A549 (cell line): ENCODE data around the gene CDC26. TPM values are rescaled to one million over a fixed set of nuclear protein-coding genes. Genes with fewer than 3 reads are reported as not detected.
A peak's percentile ranks its signal among the peaks of the same experiment; 100 is the strongest.

ENCODE experiments used
- ATAC-seq, 2 experiments: fragments of 200-7000 bp in 1 of 2; fragments of >200 bp in 1 of 2; cut with Nextera tagmentation in 1 of 2; cut with Tn5 transposase in 1 of 2; 3 replicates each; pipeline versions ENCODE4 v1.8.0 to v1.9.1; 2018 to 2020; ENCODE audit warnings: mild to moderate bottlenecking in 1 of 2, moderate library complexity in 1 of 2
- CTCF ChIA-PET: fragments of 300-600 bp; sonication (Branson Sonifier 250); formaldehyde crosslinking; extraction: SDS; loops from one replicate; lab custom pipeline; 2021; ENCODE audit warnings: antibody characterized with exemption, inconsistent platforms; lab: Yijun Ruan, JAX
- POLR2A ChIA-PET: fragments of 350-600 bp; formaldehyde crosslinking; extraction: SDS; loops from one replicate; lab custom pipeline; 2021; ENCODE audit warnings: antibody characterized with exemption, inconsistent platforms; lab: Yijun Ruan, JAX
- DNase-seq, 2 experiments: peaks; one replicate each; pipeline versions ENCODE4 v3.0.0 to v3.0.0-alpha.2; 2011 to 2016; ENCODE audit warnings: low read depth in 1 of 2, low spot score in 1 of 2
- FAIRE-seq: peaks from 2 replicates; lab custom pipeline; 2011; peaks lifted over from hg19 to GRCh38; lab: Jason Lieb, UNC
- H3K27ac ChIP-seq, 2 experiments: fragments of >200 bp; sonication (Bioruptor Twin); formaldehyde crosslinking; 3 replicates each; pipeline ENCODE4 v1.5.1; 2016 to 2017
- H3K4me1 ChIP-seq: fragments of >200 bp; sonication (Bioruptor Twin); formaldehyde crosslinking; 3 replicates; pipeline ENCODE4 v1.6.1; 2016
- H3K4me2 ChIP-seq: fragments of >200 bp; sonication (Bioruptor Twin); formaldehyde crosslinking; 3 replicates; pipeline ENCODE4 v1.6.1; 2016
- H3K4me3 ChIP-seq: fragments of >200 bp; sonication (Bioruptor Twin); formaldehyde crosslinking; 3 replicates; pipeline ENCODE4 v1.5.1; 2016
- H3K9me3 ChIP-seq: fragments of >200 bp; sonication (Bioruptor Twin); formaldehyde crosslinking; 3 replicates; pipeline ENCODE4 v1.6.1; 2016
- BCL3 ChIP-seq: fragments of >200 bp; sonication (Bioruptor Twin); formaldehyde crosslinking; IDR thresholded peaks from 3 replicates; pipeline ENCODE4 v1.6.1; 2016
- BHLHE40 ChIP-seq: IDR thresholded peaks from 2 replicates; pipeline ENCODE4 v1.6.1; 2012; ENCODE audit warnings: low read depth, low read length, inconsistent platforms
- CEBPB ChIP-seq, 2 experiments: fragments of >200 bp in 1 of 2; sonication (Bioruptor Twin) in 1 of 2; formaldehyde crosslinking in 1 of 2; IDR thresholded peaks; 2 replicates each; pipeline ENCODE4 v1.6.1; 2012 to 2016
- CHD2 ChIP-seq: fragments of 150-350 bp; IDR thresholded peaks from 2 replicates; pipeline ENCODE4 v1.6.1; 2014; ENCODE audit warnings: low read length; ENCODE audit not compliant: partially characterized antibody
- EHF ChIP-seq: fragments of 250-450 bp; sonication (Bioruptor Pico); IDR thresholded peaks from 2 replicates; pipeline ENCODE4 v1.5.0; 2020; ENCODE audit warnings: mild to moderate bottlenecking
- EHMT2 ChIP-seq: fragments of 200-600 bp; sonication (generic); IDR thresholded peaks from 2 replicates; pipeline ENCODE4 v1.6.1; 2016; ENCODE audit warnings: antibody characterized with exemption, low read depth, mild to moderate bottlenecking, moderate library complexity
- FOSL2 ChIP-seq, 2 experiments: fragments of 450-650 bp in 1 of 2; fragments of >200 bp in 1 of 2; sonication (Bioruptor Twin) in 1 of 2; formaldehyde crosslinking; IDR thresholded peaks; 2 replicates each; pipeline versions ENCODE4 v1.5.0 to v1.6.1; 2016 to 2020; ENCODE audit warnings: mild to moderate bottlenecking in 1 of 2, moderate library complexity in 1 of 2
- HMGXB4 ChIP-seq: fragments of 250-450 bp; sonication (Bioruptor Pico); IDR thresholded peaks from 2 replicates; pipeline ENCODE4 v1.5.0; 2021; ENCODE audit warnings: mild to moderate bottlenecking, moderate library complexity, borderline replicate concordance
- HOXA7 ChIP-seq: fragments of 250-450 bp; sonication (Bioruptor Pico); IDR thresholded peaks from 2 replicates; pipeline ENCODE4 v1.5.0; 2020; ENCODE audit warnings: mild to moderate bottlenecking, moderate library complexity
- HOXB13 ChIP-seq: fragments of 250-450 bp; sonication (Bioruptor Pico); IDR thresholded peaks from 2 replicates; pipeline ENCODE4 v1.5.0; 2020; ENCODE audit warnings: low read depth, mild to moderate bottlenecking, moderate library complexity
- JUN ChIP-seq, 2 experiments: fragments of >200 bp; sonication (Bioruptor Twin); formaldehyde crosslinking; IDR thresholded peaks; 2 replicates in 1 of 2; 3 replicates in 1 of 2; pipeline ENCODE4 v1.6.1; 2016 to 2017
- MYC ChIP-seq: IDR thresholded peaks from 2 replicates; pipeline ENCODE4 v1.6.1; 2012; ENCODE audit warnings: mild to moderate bottlenecking, inconsistent platforms, low read length, improper control_type of control experiment, borderline replicate concordance
- NFE2L2 ChIP-seq: fragments of 150-350 bp; conservative IDR thresholded peaks from 2 replicates; pipeline ENCODE4 v1.6.1; 2014; ENCODE audit warnings: low read length
- PHF8 ChIP-seq: fragments of 200-600 bp; sonication (generic); IDR thresholded peaks from 2 replicates; pipeline ENCODE4 v1.6.1; 2016; ENCODE audit warnings: low read depth, mild to moderate bottlenecking, antibody characterized with exemption, moderate library complexity, borderline replicate concordance
- POLR2A ChIP-seq: IDR thresholded peaks from 2 replicates; pipeline ENCODE4 v1.6.1; 2012; ENCODE audit warnings: mild to moderate bottlenecking, low read length
- RAD21 ChIP-seq, 2 experiments: fragments of >200 bp in 1 of 2; sonication (Bioruptor Twin) in 1 of 2; formaldehyde crosslinking in 1 of 2; IDR thresholded peaks in 1 of 2; conservative IDR thresholded peaks in 1 of 2; 2 replicates in 1 of 2; 3 replicates in 1 of 2; pipeline ENCODE4 v1.6.1; 2012 to 2018; ENCODE audit warnings: inconsistent platforms in 1 of 2
- RARB ChIP-seq: fragments of 250-450 bp; sonication (Bioruptor Pico); IDR thresholded peaks from 2 replicates; pipeline ENCODE4 v1.8.0; 2021; ENCODE audit warnings: mild to moderate bottlenecking, moderate library complexity
- REST ChIP-seq: fragments of 200-600 bp; sonication (generic); IDR thresholded peaks from 2 replicates; pipeline ENCODE4 v1.6.1; 2016; ENCODE audit warnings: antibody characterized with exemption, mild to moderate bottlenecking, moderate library complexity
- RNF2 ChIP-seq: fragments of 200-600 bp; sonication (generic); IDR thresholded peaks from 2 replicates; pipeline ENCODE4 v1.6.1; 2016; ENCODE audit warnings: low read depth, mild to moderate bottlenecking, antibody characterized with exemption, moderate library complexity, borderline replicate concordance
- SMC3 ChIP-seq: fragments of >200 bp; sonication (Bioruptor Twin); formaldehyde crosslinking; IDR thresholded peaks from 3 replicates; pipeline ENCODE4 v1.6.1; 2018; ENCODE audit warnings: inconsistent platforms
- SREBF2 ChIP-seq: fragments of 450-650 bp; IDR thresholded peaks from 2 replicates; pipeline ENCODE4 v1.6.1; 2014; ENCODE audit warnings: mild to moderate bottlenecking, moderate library complexity
- TFCP2L1 ChIP-seq: fragments of 250-450 bp; sonication (Bioruptor Pico); IDR thresholded peaks from 2 replicates; pipeline ENCODE4 v1.5.0; 2021; ENCODE audit warnings: mild to moderate bottlenecking
- TP53 ChIP-seq: fragments of 250-450 bp; sonication (Bioruptor Pico); IDR thresholded peaks from 2 replicates; pipeline ENCODE4 v1.5.0; 2021; ENCODE audit warnings: mild to moderate bottlenecking, moderate library complexity
- ZNF302 ChIP-seq: fragments of 250-450 bp; sonication (Bioruptor Pico); IDR thresholded peaks from 2 replicates; pipeline ENCODE4 v1.9.0; 2021; ENCODE audit warnings: inconsistent platforms, mild to moderate bottlenecking, moderate library complexity
- WGBS: methylation state at CpG from one replicate; pipeline ENCODE4 v1.1.6; 2017; ENCODE audit errors: missing lambda C conversion rate; 5-methylcytosine and 5-hydroxymethylcytosine counted together
- polyA plus RNA-seq, 4 experiments: library from polyadenylated mRNA; depleted of rRNA in 3 of 4; stranded (reverse); fragments of >200 nt; fragmentation: RNase III in 1 of 4; extraction: RNeasy Plus Mini Kit Qiagen cat#74134 plus additional on column Dnase treatment in 1 of 4; gene quantifications; 2 replicates in 3 of 4; 3 replicates in 1 of 4; pipeline ENCODE4 v1.2.3, GENCODE V29; 2011 to 2017
- TF ChIP-seq, protein P1 (sequence below): fragments of >200 bp; sonication (Bioruptor Twin); formaldehyde crosslinking; IDR thresholded peaks from 3 replicates; pipeline ENCODE4 v1.5.1; 2016

CDC26 gene
- polyA plus RNA-seq, 2 of the 4 experiments (the other 2 are of a cell fraction), result 69.0 to 80.7 TPM

- ChIA-PET CTCF (interaction anchor here (0.7 to 2.0 kb wide), 9 partner anchors 12 to 517 kb away, joined by 3 to 6 read pairs (median 3); partner anchors contain the start of gene SLC31A2), POLR2A (interaction anchor here (0.6 to 2.5 kb wide), 12 partner anchors 16 to 1800 kb away, joined by 3 to 22 read pairs (median 5); partner anchors contain the start of genes C9orf43, CDC26, HDHD3 and POLE3)
- no peak for FAIRE-seq
- WGBS, result 3% methylated on average over 11 of the region's 11 CpGs
- ATAC-seq, result no peak
- TF ChIP-seq JUN (IDR thresholded peaks at IDR 0.05), result no peak
- no peak for TF ChIP-seq NFE2L2
- no peak for TF ChIP-seq SMC3
- TF ChIP-seq REST, result no peak
- no peak for TF ChIP-seq PHF8
- no peak for TF ChIP-seq EHF (CRISPR knock-in tag)
- no peak for TF ChIP-seq ZNF302 (CRISPR knock-in tag)
- TF ChIP-seq HOXA7 (CRISPR knock-in tag), result no peak
- TF ChIP-seq BHLHE40, result no peak
- no peak for TF ChIP-seq EHMT2
- TF ChIP-seq POLR2A, result no peak
- TF ChIP-seq TFCP2L1 (CRISPR knock-in tag), result no peak
- no peak for TF ChIP-seq RARB (CRISPR knock-in tag)
- no peak for TF ChIP-seq RAD21 (conservative IDR thresholded peaks at IDR 0.05 in 1 of 2, IDR thresholded peaks at IDR 0.05 in 1 of 2)
- TF ChIP-seq, protein P1, sequence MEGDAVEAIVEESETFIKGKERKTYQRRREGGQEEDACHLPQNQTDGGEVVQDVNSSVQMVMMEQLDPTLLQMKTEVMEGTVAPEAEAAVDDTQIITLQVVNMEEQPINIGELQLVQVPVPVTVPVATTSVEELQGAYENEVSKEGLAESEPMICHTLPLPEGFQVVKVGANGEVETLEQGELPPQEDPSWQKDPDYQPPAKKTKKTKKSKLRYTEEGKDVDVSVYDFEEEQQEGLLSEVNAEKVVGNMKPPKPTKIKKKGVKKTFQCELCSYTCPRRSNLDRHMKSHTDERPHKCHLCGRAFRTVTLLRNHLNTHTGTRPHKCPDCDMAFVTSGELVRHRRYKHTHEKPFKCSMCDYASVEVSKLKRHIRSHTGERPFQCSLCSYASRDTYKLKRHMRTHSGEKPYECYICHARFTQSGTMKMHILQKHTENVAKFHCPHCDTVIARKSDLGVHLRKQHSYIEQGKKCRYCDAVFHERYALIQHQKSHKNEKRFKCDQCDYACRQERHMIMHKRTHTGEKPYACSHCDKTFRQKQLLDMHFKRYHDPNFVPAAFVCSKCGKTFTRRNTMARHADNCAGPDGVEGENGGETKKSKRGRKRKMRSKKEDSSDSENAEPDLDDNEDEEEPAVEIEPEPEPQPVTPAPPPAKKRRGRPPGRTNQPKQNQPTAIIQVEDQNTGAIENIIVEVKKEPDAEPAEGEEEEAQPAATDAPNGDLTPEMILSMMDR, result no peak
- no peak for TF ChIP-seq HMGXB4 (CRISPR knock-in tag)
- TF ChIP-seq TP53 (CRISPR knock-in tag), result no peak
- TF ChIP-seq MYC, result no peak
- TF ChIP-seq, all 56 proteins: peak for 0
- Histone ChIP-seq H3K4me2 (peak overlapping the region; percentile 78), H3K9me3 (no peaks in the 10 kb centered on the region), H3K4me1 (peaks cover 26% of the 10 kb centered on the region), H3K27ac (peak overlapping the region; percentile 80 to 88), H3K4me3 (peak overlapping the region; percentile 81)
- no peak for DNase-seq
Observed at GRCh38 chr9:113220467-113221002, 54.8 kb downstream of the CDC26 start.

- ATAC-seq (no peak), FAIRE-seq (no peak), DNase-seq (no peak)
- H3K4me3 ChIP-seq, result peak overlapping the region; percentile 81
- POLR2A ChIA-PET, result interaction anchor here (2.5 kb wide), 1 partner anchor 190 kb away, joined by 9 read pairs; the partner anchor contains the start of genes C9orf43 and POLE3
- peaks cover 31% of the 10 kb centered on the region for H3K4me1 ChIP-seq
- WGBS, result 0% methylated on average over 1 of the region's 1 CpG
- peak overlapping the region; percentile 78 for H3K4me2 ChIP-seq
- CTCF ChIA-PET, result interaction anchor here (0.7 to 1.7 kb wide), 6 partner anchors 12 to 518 kb away, joined by 3 to 4 read pairs (median 3); partner anchors contain the start of gene SLC31A2
- H3K9me3 ChIP-seq, result no peaks in the 10 kb centered on the region
- TF ChIP-seq CEBPB (IDR thresholded peaks at IDR 0.05), result no peak
- TF ChIP-seq FOSL2 (IDR thresholded peaks at IDR 0.05), result no peak
- no peak for TF ChIP-seq FOSL2 (CRISPR knock-in tag; IDR thresholded peaks at IDR 0.05)
- TF ChIP-seq SMC3, result no peak
- TF ChIP-seq HOXB13 (CRISPR knock-in tag), result no peak
- no peak for TF ChIP-seq BCL3
- no peak for TF ChIP-seq SREBF2
- TF ChIP-seq RNF2, result no peak
- no peak for TF ChIP-seq CHD2
- peak overlapping the region in 1 of 2 experiments; percentile 88; a peak in 2 of 6 replicates for H3K27ac ChIP-seq
Observed at GRCh38 chr9:113219969-113220368, 55.4 kb downstream of the CDC26 start.
